HG02623 (cell line): Measurements from ENCODE around the gene PABPC3.

ENCODE experiments used
- ATAC-seq: cut with Tn5 transposase; IDR thresholded peaks from one replicate; pipeline ENCODE4 v1.9.1; 2021; ENCODE audit warnings: moderate library complexity; ENCODE audit not compliant: unreplicated experiment

PABPC3 gene

DNA sequence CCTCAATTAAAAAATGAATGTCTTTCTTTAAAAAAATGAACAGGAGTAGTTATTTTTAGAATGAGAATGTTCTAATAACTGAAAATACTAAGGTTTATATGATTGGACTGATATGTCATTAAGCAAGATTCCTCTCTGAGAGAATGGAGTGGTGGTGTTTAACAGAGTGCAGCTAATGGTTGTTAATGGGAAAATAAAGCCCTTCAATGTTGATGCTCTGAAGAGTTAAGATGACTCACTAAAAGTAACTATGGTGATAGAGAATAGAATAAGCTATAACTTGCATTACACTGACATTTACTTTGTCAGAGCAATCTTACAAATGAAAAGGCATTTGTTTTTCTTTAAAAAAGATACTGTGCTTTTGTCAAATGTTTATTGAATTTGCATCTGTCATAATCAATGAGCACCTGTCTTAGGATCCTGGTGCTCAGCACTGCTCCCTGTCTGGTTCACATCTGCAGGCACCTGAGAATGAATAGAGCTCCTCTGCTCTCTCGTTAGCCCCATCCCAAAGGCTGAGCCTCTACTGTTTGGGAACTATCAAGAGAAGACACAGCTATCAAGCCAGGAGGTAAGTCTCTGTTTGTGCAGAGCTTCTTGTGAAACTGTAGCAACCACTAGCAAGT lies 15.1 kb downstream of the PABPC3 start:
- ATAC-seq: no peak

DNA sequence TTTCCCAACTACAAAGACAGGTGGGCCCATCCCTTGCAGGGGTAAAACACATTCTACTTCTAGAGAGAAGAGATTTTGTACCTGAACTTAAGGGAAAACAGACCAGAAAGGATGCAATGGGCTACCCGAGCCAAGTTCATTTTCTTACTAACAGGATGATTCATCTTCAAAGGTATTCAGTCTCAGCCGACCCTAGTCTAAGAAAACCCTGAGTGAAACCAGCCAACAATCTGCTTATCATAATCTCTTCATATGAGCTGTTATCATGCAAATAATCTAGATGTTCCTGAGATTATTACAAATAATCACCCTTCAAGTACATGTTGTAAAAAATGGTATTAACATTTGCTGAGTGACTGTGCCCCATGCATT lies 15.6 kb downstream of the PABPC3 start:
- no peak for ATAC-seq

DNA sequence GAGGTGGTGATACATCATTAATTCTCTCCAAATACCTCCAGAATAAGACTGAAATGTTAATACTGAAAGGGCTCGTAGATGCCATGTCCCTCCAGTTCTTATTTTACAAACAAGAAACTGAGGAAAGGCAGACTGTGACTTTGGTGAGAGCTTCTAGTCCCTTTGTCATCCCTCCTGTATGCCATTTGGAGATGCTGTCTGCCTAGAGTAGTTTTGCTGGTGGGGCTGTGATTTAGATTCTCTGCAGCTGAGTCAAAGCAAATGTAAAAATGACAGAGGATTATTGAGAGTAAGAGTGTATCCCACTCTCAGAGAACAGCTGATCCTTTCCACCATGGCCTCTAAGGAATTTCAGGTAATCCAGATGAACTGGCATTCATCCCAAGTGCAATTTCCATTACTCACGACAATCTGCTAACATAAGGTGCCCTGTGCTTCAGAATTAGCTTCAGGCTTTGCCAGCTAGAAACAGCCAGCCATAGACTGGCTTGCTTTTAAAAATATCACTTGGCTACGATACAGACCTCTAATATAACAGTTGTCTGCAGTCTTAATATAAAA lies 16.8 kb downstream of the PABPC3 start:
- no peak for ATAC-seq

DNA sequence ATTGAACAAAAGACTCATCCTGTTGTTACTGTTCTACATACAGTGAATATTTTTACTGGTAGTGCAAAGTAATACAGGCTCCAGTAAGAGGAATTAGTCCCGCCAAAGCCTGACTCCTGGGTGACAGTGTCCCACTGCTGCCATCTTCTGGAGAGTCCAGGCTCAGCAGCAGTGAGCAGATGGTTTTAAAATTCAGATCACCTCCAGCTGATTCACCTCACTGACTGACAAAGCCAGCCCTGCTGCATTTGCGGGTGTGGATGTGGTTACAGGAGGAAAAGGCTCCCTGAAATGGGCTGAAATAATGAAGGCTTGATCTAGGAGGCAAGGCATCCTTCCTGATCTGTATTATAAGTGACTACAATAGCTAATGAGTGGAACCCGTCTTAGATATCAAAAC lies 18.3 kb downstream of the PABPC3 start:
- no peak for ATAC-seq

DNA sequence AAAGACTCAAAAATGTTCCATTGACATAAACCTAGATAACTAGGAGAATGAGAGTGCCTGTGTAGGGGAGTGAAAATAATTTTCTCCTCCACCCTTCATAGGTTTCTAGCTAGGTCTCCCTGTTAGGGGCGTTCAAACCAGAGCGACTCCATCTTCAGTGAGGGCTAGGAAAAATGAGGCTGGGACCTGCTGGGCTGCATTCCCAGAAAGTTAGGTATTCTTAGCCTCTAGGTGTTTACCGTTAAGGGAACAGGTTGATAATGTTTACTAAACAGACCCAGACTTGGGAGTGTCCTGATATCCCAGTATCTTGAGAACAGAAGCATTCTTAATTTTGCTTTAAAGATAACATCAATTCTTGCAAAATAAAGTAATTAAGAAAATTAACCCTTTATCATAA lies 20.1 kb downstream of the PABPC3 start:
- no peak for ATAC-seq

DNA sequence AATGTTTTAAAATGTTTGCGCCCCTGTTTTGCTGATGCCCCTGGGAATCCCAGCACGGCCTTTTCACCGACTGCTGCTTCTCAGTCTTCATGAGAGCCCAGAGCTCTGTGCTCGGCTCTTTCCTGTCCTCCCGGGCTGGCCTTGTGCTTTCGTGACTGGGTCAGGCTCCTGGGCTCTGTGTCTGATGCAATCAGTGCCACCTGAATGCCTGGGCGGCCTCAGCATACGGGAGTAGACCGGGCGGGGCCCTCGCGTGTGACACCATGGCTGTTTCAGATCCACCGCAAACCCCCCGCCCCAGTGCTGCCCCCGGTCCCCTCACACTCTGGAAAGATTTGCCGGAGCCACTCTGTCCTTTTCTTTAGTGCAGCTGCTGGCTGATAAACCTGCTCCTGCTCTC lies 21.4 kb downstream of the PABPC3 start:
- no peak for ATAC-seq

DNA sequence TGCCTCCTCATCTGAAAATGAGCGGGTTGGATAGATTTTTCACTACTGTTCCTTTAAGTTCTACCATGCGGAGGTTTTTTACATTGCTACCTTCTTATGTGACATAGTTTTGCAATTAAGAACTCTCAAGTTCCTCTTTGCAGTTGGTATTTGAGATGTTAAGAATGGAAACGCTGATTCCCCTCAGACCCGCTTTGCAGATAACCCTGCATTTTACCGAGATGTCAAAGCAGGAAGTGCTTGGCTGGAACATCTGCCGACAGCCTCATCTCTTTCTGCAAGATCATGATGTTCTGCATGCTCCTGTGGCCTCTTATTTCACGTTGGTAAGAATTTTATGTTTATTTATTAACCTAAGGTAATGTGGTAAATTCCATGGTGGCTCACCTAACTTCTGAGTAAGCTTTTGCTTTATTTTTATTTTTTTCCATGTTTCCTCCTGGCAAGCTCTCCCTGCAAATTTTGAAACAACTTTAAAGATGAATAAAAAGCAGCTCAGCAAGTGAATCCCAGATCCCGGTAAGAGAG lies 22.5 kb downstream of the PABPC3 start:
- ATAC-seq: no peak

DNA sequence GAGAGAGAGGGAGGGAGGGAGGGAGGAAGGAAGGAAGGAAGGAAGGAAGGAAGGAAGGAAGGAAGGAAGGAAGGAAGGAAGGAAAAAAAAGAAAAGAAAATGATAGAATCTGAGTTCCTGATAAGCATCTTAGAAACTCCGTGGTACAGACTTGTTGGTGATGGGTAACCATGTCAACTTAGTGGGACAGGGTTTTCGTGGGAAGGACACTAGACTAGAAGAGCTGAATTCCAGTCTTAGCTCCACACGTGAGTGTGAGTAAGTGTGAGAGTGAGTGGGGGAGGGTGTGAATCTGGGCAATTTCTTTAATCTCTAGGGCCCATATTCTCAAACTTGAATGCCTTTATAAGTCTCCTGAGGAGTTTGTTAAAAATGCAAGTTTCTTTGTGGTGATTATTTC lies 35.0 kb downstream of the PABPC3 start:
- no peak for ATAC-seq

DNA sequence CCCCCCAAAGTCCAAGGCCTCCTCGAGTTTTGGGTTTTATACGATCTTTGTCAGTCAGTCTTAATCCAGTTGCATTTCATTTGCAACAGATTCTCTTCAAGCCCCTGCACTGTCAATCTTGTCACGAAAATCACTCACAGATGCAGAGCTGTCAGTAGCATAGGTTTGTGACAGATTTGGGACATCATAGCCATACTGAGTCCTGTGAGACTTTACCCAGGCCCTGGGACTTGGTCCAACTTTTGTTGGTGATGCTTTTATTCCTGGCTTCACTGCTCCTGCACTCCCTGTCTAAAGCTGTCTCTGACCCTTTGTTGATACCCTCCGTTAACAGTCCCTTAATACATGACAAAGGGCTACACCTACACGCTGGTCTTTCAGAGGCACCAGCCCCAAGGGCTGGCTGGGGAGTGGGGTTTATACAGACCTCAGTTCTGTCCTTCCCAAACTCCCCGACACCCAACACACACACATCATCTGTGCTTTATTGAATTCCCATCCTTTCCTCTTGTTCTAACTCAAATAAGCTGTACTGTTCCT lies 36.0 kb downstream of the PABPC3 start:
- ATAC-seq: no peak

DNA sequence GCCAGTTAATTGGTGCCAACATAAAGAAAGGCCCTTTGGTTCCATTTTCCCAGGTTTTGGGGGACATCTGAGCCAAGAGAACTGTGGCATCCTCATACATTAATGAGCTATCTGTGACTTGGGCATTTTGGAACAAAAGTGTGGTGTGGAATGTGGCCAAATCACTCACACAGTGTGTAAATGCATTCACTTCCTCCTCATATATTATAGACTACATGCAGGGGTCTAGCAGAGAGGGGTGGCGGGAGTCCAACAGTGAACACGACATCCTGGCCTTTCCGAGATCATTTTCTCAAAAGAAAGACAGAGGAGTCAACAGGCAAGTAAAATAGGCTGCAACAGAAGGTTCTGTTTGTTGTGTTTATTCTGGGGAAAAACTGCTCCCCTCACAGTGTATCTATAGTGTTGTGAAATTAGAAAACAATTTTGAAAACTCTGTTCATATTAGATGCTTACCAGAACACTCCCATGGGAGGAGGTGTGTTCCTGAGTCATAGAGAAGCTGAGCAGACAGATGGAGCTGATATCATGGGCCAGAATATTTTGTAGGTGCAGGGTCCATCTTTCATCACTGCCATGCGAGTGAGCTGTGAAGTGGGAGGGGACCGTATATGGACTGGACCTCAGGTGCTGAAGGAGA lies 36.9 kb downstream of the PABPC3 start:
- no peak for ATAC-seq

DNA sequence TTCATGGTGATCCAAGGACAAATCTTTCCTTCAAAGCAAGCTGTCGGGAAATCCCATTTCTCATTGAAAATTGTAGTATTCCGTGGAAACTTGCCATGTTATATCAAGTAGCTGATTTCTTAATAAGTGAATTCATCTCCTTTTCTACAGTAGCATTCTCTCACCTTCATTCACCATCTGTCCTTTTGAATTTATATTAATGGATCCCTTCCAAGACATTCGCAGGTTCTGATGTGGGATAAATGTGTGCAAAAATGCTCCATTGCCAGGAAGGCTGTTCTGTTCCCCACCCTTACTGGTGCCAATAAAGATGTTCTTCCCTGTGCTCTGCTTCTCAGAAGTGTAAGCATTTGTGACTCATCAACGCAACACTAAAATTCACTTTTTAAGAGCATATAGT lies 40.0 kb downstream of the PABPC3 start:
- ATAC-seq: no peak

DNA sequence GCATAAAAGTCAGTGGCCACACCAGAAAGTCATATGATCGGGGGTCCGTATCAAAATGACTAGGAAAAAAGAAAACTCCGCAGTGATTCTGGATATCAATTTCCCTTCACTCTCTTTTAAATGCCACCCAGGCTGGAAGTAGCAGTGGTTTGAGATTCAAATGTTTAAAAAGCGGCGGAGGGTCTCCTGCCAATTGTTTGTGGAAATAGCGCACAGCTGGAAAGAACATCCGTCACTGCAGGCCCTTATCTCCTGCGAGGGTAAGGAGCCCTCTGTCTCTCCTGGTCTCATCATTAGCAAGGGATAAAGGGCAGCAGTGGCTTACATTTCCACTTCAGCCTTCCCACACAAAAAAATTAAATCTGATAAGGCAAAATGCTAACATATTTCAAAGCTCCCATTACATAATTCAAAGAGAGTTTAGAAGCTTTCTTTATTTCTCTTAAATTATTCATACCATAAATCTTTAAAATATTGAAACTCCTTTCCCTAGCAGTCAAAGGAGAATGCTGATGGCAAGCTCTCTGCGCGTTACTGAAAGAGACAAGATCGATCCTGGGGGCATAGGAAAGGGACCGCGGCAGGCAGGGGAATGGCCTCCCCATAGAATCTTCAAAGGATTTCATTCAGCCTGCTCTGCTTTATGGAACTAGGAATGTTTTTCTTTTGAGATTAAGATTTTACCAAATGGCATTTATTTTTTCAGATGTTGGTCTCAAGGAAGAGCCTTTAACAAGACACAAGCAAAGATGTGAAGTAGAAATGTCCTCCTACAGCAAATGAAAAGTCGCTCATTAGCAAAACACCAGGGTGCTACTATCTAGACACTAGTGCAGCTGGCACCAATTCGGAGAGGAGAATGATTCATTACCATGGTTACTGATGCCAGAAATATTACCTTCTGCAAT lies 41.2 kb downstream of the PABPC3 start:
- ATAC-seq: no peak

DNA sequence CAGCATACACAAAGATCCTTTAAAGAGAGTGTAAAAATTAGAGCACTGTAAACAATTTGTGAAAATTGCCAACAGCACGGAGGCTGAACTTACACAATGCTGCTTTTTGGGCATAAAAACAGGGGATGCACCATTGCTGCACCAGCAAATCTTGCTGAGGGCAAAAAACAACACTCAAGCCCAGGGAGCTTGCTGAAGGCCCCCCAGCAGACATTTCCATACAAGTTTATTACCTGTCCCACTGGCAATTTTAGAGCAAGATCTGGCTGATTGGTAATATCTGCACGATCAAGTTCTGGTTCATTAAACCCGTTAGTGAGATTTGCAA lies 41.8 kb downstream of the PABPC3 start:
- no peak for ATAC-seq

DNA sequence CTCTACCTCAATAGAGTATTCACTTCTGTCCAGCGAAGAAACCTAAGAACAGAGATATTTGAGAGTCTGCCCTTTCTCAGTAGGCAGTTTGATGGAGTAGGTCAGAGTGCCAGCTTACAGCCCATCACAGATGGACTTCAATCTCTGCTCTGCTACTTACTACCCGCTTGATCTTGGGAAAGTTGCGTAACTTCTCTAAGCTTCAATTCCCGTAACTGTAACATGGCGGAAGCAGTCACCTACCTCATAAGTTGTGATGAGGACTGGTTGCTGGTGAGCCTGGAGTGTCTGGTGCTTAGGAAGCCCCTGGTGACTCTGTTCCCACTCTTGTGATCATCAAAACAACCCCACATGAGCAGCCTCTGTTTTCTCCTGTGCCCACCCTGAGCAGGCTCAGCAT lies 45.1 kb downstream of the PABPC3 start:
- no peak for ATAC-seq

DNA sequence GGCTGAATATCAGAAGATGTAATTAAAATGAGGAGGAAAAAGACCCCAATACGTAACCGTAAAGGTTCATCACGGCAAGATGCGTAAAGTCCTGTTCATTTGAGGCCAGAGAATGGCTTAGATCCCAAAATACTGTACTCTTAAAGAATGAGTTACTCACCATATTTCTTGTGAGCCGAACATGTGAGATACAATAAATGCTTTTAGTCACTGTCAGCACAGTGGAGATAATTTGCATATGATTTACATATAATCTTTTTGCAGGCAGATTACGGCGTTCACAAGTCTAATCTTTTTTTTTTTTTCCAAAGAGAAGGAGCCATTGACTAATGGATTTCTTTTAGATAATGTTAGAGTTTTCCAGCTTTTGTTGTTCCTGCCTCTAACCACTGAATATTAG lies 47.8 kb downstream of the PABPC3 start:
- no peak for ATAC-seq

DNA sequence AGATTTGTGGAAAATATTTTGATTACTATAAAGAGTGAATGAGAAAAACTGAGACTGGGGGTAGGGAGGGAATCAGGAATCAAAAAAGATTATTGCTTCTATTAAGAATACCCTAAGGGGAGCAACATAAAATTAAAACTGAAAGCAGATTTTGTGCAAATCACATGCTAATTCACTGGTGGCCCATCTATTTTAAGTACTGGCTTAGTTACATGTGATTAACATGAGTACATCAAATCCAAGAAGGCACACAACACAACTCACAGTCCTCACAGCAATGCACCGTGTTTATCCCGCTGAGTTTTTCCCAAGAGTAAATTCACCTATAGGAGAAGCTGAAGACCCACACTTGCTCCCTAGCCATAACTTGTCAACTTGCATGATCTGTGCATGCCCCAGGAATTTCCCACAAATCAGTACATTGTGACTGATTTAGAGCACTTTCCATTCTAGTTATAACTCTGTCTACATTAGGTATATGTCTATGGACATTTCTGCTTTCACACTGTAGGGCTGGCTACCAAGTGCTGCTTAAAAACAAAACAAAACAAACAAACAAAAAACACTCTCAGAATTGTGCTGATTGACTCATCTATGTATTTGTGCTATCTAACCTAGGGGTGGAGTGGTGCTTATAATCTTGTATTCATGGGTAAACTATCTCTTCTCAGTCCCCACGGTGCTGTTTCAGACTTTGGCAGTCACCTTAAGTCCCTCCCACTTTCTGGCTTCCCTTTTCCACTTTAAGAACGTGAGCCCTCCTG lies 51.9 kb downstream of the PABPC3 start:
- ATAC-seq: peak; percentile 74

DNA sequence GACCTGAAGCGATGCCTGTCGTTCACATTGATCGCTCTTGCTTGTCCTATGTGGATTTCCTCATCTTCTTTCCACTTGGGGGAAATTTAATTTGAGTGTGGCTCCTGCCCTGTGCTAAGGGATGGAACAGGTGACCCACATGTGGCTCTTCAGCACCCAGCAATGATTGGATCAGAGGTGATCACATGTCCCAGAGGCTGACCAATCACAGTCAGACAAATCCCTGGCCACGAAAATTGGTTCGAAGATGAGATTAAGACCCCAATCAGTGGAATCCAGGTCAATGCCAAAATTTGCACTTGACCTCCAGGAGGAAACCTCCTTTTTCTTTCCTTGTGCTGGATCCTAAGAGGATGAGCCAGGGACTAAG lies 52.5 kb downstream of the PABPC3 start:
- no peak for ATAC-seq
